Mesothelial cell of epicardium (in vitro differentiated cells): ENCODE results near the gene LNX2. TPM values are rescaled to one million over a fixed set of nuclear protein-coding genes. Genes with fewer than 3 reads are reported as not detected.

Source experiments
- DNase-seq, 2 experiments: peaks; one replicate each; pipeline ENCODE4 v3.0.0; 2021; ENCODE audit warnings: low spot score in 2 of 2; ENCODE audit not compliant: unreplicated experiment in 2 of 2
- H3K27ac Mint-ChIP-seq: 2 replicates; pipeline ENCODE4 v1.8.0; 2021; ENCODE audit warnings: mixed read lengths
- H3K27me3 Mint-ChIP-seq: 2 replicates; pipeline ENCODE4 v1.8.0; 2021; ENCODE audit warnings: low read depth, mixed read lengths
- H3K36me3 Mint-ChIP-seq: 2 replicates; pipeline ENCODE4 v1.8.0; 2021; ENCODE audit warnings: mixed read lengths
- H3K4me1 Mint-ChIP-seq: 2 replicates; pipeline ENCODE4 v1.8.0; 2021; ENCODE audit warnings: mixed read lengths
- H3K4me3 Mint-ChIP-seq: 2 replicates; pipeline ENCODE4 v1.8.0; 2021; ENCODE audit warnings: mild to moderate bottlenecking, moderate library complexity, mixed read lengths
- H3K9me3 Mint-ChIP-seq: 2 replicates; pipeline ENCODE4 v1.8.0; 2021; ENCODE audit warnings: mixed read lengths
- CTCF ChIP-seq: fragments of 200-600 bp; sonication (generic); IDR thresholded peaks from one replicate; pipeline ENCODE4 v1.5.0; 2021; ENCODE audit warnings: antibody characterized with exemption; ENCODE audit not compliant: unreplicated experiment
- total RNA-seq: library from RNA; stranded (reverse); gene quantifications from 3 replicates; pipeline ENCODE4 v1.2.1, GENCODE V29; 2021

The LNX2 gene
- total RNA-seq: 12.8 to 14.4 TPM (median 13.6 TPM) in 3 replicates

- no peak for TF ChIP-seq CTCF
- Mint-ChIP-seq H3K4me1 (peaks cover 49% of the 10 kb centered on the region), H3K27me3 (no peaks in the 10 kb centered on the region), H3K4me3 (peak within 1 kb of the TSS; percentile 94), H3K36me3 (peaks cover 18% of the 10 kb centered on the region), H3K27ac (peak within 1 kb of the TSS; percentile 98), H3K9me3 (peaks cover 3% of the 10 kb centered on the region)
- DNase-seq: peak; percentile 95 to 97
Measured at GRCh38 chr13:27620377-27621115, at the start of gene LNX2. Gene LNX2 (minus strand): TSS chr13:27620529. CDS start chr13:27581703, 38,826 bp downstream.

GRCh38 chr13:27667946-27668345 lies 47.6 kb upstream of the LNX2 start:
- Mint-ChIP-seq H3K27me3 (no peaks in the 10 kb centered on the region), H3K36me3 (peaks cover 12% of the 10 kb centered on the region), H3K9me3 (peaks cover 2% of the 10 kb centered on the region), H3K27ac (no peak overlapping the region), H3K4me3 (no peak overlapping the region), H3K4me1 (no peaks in the 10 kb centered on the region)
- TF ChIP-seq CTCF: no peak
- DNase-seq: no peak

GRCh38 chr13:27666951-27667350 lies 46.6 kb upstream of the LNX2 start:
- H3K4me3 Mint-ChIP-seq: no peak overlapping the region
- H3K27ac Mint-ChIP-seq: no peak overlapping the region
- H3K9me3 Mint-ChIP-seq: no peaks in the 10 kb centered on the region

GRCh38 chr13:27665761-27666160 lies 45.4 kb upstream of the LNX2 start:
- no peak for DNase-seq
- H3K36me3 Mint-ChIP-seq: peaks cover 12% of the 10 kb centered on the region
- peaks cover 2% of the 10 kb centered on the region for H3K4me1 Mint-ChIP-seq
- TF ChIP-seq CTCF: no peak
- H3K27me3 Mint-ChIP-seq: no peaks in the 10 kb centered on the region
- H3K27ac Mint-ChIP-seq: no peak overlapping the region
- H3K4me3 Mint-ChIP-seq: no peak overlapping the region
- no peaks in the 10 kb centered on the region for H3K9me3 Mint-ChIP-seq

More at GRCh38 chr13:27666951-27667350, 46.6 kb upstream of the LNX2 start:
- no peaks in the 10 kb centered on the region for H3K27me3 Mint-ChIP-seq
- no peaks in the 10 kb centered on the region for H3K4me1 Mint-ChIP-seq
- peaks cover 12% of the 10 kb centered on the region for H3K36me3 Mint-ChIP-seq
- no peak for DNase-seq
- no peak for TF ChIP-seq CTCF

GRCh38 chr13:27665333-27665732 lies 45.0 kb upstream of the LNX2 start:
- no peak overlapping the region for H3K27ac Mint-ChIP-seq
- no peak for DNase-seq
- no peak for TF ChIP-seq CTCF
- H3K9me3 Mint-ChIP-seq: no peaks in the 10 kb centered on the region
- no peaks in the 10 kb centered on the region for H3K27me3 Mint-ChIP-seq
- H3K4me1 Mint-ChIP-seq: peaks cover 2% of the 10 kb centered on the region
- H3K36me3 Mint-ChIP-seq: peaks cover 16% of the 10 kb centered on the region
- no peak overlapping the region for H3K4me3 Mint-ChIP-seq
